IPS-20b (cell line): ENCODE results near the gene KLF15.

ENCODE experiments used
- H3K27ac ChIP-seq: one replicate; pipeline ENCODE4 v1.5.1; 2013; ENCODE audit warnings: low read length
- H3K27me3 ChIP-seq: 2 replicates; pipeline ENCODE4 v1.6.1; 2013; ENCODE audit warnings: mild to moderate bottlenecking, low read length, inconsistent platforms; ENCODE audit not compliant: insufficient read depth
- H3K36me3 ChIP-seq: 2 replicates; pipeline ENCODE4 v1.6.1; 2013; ENCODE audit warnings: low read depth, mild to moderate bottlenecking, inconsistent platforms, low read length, moderate library complexity; ENCODE audit not compliant: insufficient read depth
- H3K4me1 ChIP-seq: 2 replicates; pipeline ENCODE4 v1.6.1; 2013; ENCODE audit warnings: mild to moderate bottlenecking, control low read depth, inconsistent platforms, low read length, moderate library complexity; ENCODE audit not compliant: insufficient read depth
- H3K4me3 ChIP-seq: 2 replicates; pipeline ENCODE4 v1.5.1; 2013; ENCODE audit warnings: mild to moderate bottlenecking, low read length, inconsistent platforms
- H3K9ac ChIP-seq: 2 replicates; pipeline ENCODE4 v1.6.1; 2013; ENCODE audit warnings: low read depth, mild to moderate bottlenecking, inconsistent platforms, low read length, moderate library complexity
- H3K9me3 ChIP-seq: 2 replicates; pipeline ENCODE4 v1.6.1; 2013; ENCODE audit warnings: mild to moderate bottlenecking, low read depth, low read length, inconsistent platforms; ENCODE audit not compliant: insufficient read depth

Gene KLF15

DNA sequence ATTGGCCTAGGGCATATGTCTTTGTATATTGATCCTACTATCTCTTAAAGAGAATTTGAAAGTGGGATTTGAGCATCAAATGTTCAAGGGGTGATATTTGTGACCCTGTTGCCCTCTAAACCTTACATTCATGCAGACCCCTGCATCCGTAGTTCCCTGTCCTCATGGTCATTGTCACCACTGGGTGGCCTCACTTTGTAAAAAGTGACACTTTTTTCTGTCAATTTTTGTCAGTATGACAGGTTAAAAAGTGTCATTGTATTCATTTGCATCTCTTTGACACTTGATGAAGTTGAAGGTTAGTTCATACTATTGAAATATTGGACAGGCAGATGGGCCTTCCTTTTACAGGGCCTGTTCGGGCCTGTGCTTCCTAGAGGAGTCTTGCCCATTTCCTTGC lies 12.3 kb upstream of the KLF15 start:
- no peaks in the 10 kb centered on the region for H3K9me3 ChIP-seq
- no peaks in the 10 kb centered on the region for H3K27me3 ChIP-seq
- no peaks in the 10 kb centered on the region for H3K36me3 ChIP-seq
- no peaks in the 10 kb centered on the region for H3K4me1 ChIP-seq
- no peak overlapping the region for H3K9ac ChIP-seq
- H3K27ac ChIP-seq = no peak overlapping the region
- H3K4me3 ChIP-seq = no peak overlapping the region

DNA sequence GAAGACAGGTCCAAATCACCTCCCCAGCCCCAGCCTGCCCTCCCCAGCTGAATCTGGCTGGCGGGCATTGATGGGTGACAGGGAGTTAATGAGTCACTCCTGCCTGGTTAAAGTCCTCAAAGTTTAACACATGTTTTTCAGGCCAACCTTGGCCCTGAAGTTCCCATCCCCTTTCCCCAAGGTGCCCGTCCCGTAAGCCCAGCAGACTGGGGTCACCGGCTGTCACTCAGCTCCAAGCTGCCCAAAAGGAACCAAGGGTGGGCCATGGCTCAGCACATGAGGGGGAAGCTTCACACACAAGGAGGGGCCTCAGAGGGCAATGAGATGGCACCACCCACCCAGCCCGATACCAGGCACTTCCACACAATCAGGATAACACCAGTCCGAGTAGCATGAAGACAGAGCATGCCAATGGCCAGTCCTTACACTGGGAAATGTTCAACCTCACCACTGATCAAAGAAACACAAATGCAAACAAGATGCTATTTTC lies 10.2 kb upstream of the KLF15 start:
- Histone ChIP-seq H3K9ac (no peak overlapping the region), H3K27ac (no peak overlapping the region), H3K9me3 (no peaks in the 10 kb centered on the region), H3K4me1 (peaks cover 11% of the 10 kb centered on the region; the same call in 1 of the 2 replicates), H3K36me3 (no peaks in the 10 kb centered on the region), H3K4me3 (no peak overlapping the region), H3K27me3 (no peaks in the 10 kb centered on the region)

DNA sequence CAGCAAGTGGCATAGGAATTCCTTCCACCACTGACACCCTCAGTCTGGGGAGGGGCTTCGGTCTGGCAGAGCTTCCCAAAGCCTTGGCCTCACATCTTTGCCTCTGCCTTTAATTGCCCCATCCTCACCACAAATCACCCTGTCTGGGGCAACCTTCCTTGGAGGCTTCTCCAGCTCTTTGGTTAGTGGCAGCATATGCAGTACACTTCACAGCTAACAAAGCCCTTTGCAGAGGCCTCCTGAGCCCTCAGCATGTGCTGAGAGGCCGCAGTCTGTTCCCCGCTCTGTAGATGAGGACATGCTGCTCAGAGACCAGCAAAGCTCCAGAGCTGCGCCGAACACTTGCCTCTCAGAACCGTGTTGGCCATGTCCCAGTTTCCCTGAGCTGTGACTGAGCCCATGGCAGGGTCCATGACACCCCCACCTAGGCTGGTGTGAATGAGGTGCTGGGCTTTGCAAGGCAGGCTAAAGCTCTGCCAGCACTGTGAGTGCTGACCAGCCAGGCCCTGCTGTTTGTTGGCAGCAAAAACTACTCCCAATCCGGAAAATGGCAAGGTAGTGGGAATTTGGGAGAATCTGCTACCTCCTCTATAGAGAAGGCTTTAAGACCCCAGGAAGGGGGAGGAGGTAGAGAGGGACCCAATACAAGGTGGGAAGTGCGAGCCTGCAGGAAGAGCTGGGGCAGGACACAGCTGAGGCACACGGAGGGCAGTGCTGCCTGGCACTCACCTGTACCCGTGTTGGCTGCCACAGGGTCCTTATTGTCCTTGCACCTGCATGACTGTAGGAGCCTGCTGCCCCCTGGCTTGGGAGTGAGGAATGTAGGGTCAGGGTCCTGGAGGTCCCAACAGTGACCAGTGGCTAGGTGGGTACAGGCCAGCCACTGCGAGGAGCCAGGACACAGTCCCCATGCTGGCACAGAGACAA lies 8.4 kb upstream of the KLF15 start:
- no peak overlapping the region for H3K9ac ChIP-seq
- H3K27ac ChIP-seq = no peak overlapping the region
- peaks cover 13% of the 10 kb centered on the region; the same call in 1 of the 2 replicates for H3K4me1 ChIP-seq
- H3K27me3 ChIP-seq = peaks cover 5% of the 10 kb centered on the region; the same call in 1 of the 2 replicates
- H3K36me3 ChIP-seq = no peaks in the 10 kb centered on the region
- no peaks in the 10 kb centered on the region for H3K9me3 ChIP-seq
- H3K4me3 ChIP-seq = no peak overlapping the region

DNA sequence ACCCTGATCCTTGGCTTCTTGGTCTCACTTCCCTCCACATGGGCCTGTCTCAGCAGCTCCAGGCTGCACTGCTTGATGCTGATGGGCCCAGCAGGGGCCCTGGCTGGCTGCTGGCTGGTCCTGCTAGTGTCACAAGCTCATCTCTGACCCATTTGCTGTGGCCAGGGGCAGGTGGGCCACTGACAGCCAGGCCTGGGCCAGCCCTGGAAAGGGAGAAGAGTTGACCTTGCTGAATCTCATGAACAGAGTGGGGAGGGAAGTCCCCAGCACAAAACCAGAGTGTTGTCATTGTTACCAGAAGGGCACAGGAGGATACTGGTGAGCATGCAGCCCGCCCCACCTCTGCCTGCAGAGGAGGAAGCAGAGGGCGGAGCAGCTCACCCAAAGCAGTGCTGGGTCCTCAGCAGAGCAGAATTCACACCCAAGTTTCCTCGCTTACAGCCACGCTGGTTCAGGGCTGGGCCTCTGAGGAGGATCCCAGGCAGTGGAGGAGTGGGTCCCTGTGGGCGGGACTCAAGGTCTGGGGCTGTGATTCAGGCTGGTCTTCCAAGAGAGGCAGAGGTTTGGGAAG lies 7.6 kb upstream of the KLF15 start:
- Histone ChIP-seq H3K27ac (no peak overlapping the region), H3K27me3 (peaks cover 13% of the 10 kb centered on the region), H3K9ac (no peak overlapping the region), H3K36me3 (no peaks in the 10 kb centered on the region), H3K4me1 (peaks cover 13% of the 10 kb centered on the region; the same call in 1 of the 2 replicates), H3K4me3 (no peak overlapping the region), H3K9me3 (no peaks in the 10 kb centered on the region)

DNA sequence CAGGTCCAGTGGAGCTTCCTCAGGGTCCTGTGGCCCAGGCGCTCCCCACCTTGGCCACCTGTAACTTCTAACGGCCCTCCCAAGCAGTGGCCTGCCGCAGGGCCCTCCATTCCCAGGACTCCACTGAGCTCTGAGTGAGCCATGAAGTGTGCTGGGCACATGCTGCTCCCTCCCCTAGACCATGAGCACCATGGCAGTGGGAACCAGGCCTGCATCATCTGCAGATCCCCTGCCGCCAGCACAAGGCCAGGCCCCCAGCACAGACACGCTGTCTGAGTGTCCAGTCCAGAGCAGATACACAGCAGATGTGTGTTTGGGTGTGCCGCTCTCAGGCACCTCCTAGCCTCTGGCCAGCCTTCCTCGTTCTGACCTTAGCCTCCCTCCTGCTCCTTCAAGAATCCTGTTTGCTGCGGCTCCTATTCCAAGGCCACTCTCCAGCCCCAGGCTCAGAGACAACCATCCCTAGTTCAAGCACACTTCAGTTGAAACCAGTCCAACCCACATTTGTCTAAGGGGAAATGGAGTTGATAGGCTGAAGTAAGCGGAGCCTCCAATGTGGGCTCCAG lies 7.0 kb upstream of the KLF15 start:
- no peak overlapping the region for H3K27ac ChIP-seq
- no peaks in the 10 kb centered on the region for H3K36me3 ChIP-seq
- peaks cover 13% of the 10 kb centered on the region; the same call in 1 of the 2 replicates for H3K4me1 ChIP-seq

DNA sequence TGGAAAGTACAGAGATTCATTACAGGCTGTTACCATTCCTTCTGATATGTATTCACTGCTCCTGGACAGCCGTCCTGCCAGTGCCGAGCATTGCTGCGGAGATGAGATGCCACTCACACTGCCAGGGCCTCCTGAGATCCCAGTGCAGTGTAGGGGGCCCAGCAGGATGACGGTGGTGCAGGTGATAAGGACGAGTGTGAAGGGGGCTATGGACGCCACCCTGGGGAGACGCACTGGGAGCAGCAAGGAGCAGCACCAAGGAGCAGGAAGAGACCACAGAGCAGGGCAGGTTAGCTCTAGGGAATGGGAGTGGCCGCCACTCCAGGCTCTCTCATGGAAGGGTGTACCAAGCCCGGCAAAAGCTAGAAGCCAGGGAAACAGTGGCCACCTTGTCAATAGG lies 4.0 kb upstream of the KLF15 start:
- no peak overlapping the region for H3K9ac ChIP-seq
- peaks cover 33% of the 10 kb centered on the region for H3K27me3 ChIP-seq
- H3K4me3 ChIP-seq = no peak overlapping the region
- no peak overlapping the region for H3K27ac ChIP-seq
- no peaks in the 10 kb centered on the region for H3K9me3 ChIP-seq
- no peaks in the 10 kb centered on the region for H3K36me3 ChIP-seq
- peaks cover 19% of the 10 kb centered on the region; the same call in 1 of the 2 replicates for H3K4me1 ChIP-seq

More for the DNA sequence above, 7.0 kb upstream of the KLF15 start:
- H3K9ac ChIP-seq = no peak overlapping the region
- H3K9me3 ChIP-seq = no peaks in the 10 kb centered on the region
- peaks cover 19% of the 10 kb centered on the region for H3K27me3 ChIP-seq
- H3K4me3 ChIP-seq = no peak overlapping the region

DNA sequence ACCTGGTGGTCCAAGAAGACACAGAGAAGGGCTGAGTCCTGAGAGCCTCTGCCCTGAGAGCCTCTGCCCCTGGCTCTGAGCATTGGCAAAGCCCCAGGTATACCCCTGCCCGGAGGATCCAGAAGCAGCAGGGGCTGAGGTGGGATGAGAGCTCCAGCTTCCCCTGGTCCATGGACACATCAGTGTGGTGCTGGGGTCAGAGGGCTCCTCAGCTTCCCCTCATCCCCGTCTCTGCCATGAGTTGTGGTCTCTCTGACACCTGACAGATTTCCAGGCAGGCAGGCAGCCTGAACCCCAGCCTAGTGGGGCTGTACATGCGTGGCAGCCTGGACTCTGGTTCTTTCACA lies 3.5 kb upstream of the KLF15 start:
- Histone ChIP-seq H3K36me3 (no peaks in the 10 kb centered on the region), H3K9me3 (no peaks in the 10 kb centered on the region), H3K4me1 (peaks cover 20% of the 10 kb centered on the region; the same call in 1 of the 2 replicates)

DNA sequence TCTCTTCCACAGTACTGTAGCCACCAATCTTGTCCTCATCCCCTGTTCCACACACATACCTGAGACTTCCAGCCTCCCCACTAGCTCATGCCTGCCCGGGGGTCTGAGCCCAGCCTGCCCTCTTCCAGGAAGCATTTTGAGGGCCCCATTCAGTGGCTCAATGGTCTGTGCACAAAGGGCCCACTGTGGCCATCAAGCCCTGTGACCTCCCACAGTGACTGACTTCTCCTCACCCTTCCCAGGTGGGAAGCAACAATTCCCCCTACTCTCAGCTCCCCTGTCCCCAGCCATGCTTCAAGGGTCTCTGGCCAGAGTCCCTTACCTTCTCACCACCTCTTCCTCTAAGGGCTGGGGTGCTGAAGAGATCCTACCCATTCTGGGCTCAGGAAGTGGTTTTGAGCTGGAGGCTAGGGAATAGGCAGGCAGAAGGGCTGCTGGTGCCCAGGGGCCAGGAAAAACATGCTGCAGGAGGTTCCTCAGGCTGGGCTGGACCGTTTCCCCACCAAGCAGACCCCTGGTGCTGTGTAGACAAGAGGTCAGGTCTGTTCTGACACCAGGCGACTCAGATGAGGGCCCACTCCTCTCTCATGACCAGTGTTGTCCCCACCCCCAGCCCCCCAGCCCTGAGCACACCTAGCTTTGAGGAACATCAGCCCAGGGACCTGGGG lies 3.0 kb upstream of the KLF15 start:
- peaks cover 25% of the 10 kb centered on the region; the same call in 1 of the 2 replicates for H3K4me1 ChIP-seq
- H3K4me3 ChIP-seq = no peak overlapping the region
- H3K9me3 ChIP-seq = no peaks in the 10 kb centered on the region
- no peak overlapping the region for H3K9ac ChIP-seq
- peaks cover 33% of the 10 kb centered on the region for H3K27me3 ChIP-seq
- no peaks in the 10 kb centered on the region for H3K36me3 ChIP-seq
- no peak overlapping the region for H3K27ac ChIP-seq

More for the DNA sequence above, 3.5 kb upstream of the KLF15 start:
- H3K4me3 ChIP-seq = no peak overlapping the region
- no peak overlapping the region for H3K9ac ChIP-seq
- H3K27ac ChIP-seq = no peak overlapping the region
- H3K27me3 ChIP-seq = peaks cover 33% of the 10 kb centered on the region

DNA sequence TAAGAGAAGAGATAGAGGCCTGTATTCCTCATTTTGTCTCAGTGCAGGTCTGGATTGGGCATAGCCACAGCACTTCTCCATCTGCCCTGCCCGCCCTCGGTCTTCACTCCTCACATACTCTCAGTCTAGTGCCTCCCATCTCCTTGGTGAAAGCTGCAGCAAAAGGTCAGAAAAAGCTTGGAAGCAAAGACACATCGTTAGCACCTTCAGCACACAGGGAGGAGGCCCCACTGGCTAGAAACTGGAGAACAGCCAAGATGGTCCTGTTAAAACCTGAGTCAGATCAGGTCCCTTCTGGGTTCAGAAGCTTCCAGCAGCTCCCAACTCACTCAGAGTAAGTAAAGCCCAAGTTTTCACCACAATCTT lies 1.6 kb upstream of the KLF15 start:
- no peak overlapping the region for H3K27ac ChIP-seq
- H3K27me3 ChIP-seq = peaks cover 33% of the 10 kb centered on the region
- H3K4me3 ChIP-seq = no peak overlapping the region
- no peak overlapping the region for H3K9ac ChIP-seq
- peaks cover 27% of the 10 kb centered on the region; the same call in 1 of the 2 replicates for H3K4me1 ChIP-seq
- H3K9me3 ChIP-seq = no peaks in the 10 kb centered on the region
- no peaks in the 10 kb centered on the region for H3K36me3 ChIP-seq

DNA sequence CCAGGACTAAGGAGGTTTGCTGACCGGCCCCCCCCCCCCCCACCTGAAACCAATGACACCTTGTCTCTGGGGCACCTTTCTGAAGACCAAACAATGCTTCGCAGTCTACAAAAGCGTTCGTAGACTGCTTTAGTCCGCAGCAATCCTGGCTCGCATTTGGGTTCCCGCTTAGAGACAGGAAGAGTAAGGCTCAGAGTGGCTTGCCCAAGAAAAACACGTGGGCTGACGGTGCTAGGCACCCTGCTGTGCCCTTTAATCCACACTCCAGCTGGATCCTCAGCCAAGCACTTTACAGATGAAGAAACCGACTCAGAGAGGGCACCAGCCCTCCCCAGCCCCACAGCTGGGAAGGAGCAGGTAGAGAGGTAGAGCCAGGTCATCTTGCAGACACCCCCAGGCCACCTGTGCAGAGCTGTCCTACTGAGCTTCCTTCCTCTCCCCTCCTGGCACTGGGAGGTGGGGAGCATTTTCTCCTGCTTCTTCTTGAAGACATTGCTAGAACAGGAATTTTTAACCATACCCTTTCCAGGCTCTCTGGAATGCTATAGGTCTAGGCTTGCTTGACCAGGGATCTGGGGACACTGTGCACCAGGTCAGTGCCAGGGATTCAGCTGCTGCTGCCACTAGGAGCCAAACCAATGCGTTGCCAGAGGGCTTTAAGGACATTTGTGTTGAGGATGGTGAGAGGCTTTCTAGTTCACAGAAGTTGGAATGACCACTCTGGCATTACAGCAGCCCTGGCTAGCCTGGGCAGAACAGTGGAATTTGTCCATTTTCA lies 1.0 kb upstream of the KLF15 start:
- H3K27ac ChIP-seq = no peak overlapping the region
- peak overlapping the region; percentile 72; the same call in 1 of the 2 replicates for H3K9ac ChIP-seq
- no peaks in the 10 kb centered on the region for H3K9me3 ChIP-seq
- H3K36me3 ChIP-seq = no peaks in the 10 kb centered on the region
- H3K4me1 ChIP-seq = peaks cover 24% of the 10 kb centered on the region; the same call in 1 of the 2 replicates
- peak overlapping the region; percentile 86; the same call in 1 of the 2 replicates for H3K4me3 ChIP-seq
- peaks cover 33% of the 10 kb centered on the region for H3K27me3 ChIP-seq
